HG03378 (cell line): ENCODE data around the gene SUPT3H.

ENCODE experiments used
- ATAC-seq: cut with Tn5 transposase; IDR thresholded peaks from one replicate; pipeline ENCODE4 v1.9.1; 2021; ENCODE audit warnings: mild to moderate bottlenecking, moderate library complexity; ENCODE audit not compliant: unreplicated experiment

Gene SUPT3H

DNA sequence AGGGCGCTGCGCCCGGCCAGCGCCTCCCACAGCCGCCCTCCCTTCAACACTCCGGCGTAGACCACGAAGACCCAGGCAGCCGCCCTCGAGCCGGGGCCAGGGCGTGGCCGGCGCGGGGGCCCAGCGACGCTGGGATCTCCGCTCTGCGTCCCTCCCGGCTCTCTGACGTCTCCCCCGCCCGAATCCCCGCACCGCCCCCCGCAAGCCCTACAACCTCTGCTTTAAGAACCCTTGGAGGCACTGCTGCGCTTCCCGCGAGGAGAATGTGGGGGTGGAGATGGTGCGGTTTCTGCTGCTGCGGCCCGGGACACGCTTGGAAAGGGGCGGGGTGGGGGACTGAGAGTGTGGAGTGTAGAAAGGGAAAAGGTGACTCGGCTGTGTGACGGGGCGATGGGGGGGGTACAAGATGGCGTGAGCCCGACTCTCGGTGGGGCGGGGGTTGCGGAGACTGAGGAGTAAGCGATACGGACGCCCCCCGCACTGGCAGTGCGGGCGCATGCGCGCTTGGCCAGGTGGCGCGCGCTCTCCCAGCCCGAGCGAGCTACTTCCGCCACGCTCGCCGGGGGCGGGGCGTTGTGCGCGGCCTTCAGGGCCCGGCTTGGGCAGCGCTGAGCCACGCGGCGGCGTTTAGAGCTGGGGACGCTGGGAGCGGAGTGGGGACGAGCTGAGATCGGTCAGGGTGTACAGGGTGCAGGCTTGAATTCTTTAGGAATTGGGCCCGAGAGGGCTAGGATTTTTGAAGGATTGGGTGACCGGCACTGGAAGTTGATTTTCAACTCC, at the start of gene SUPT3H:
SUPT3H (minus strand) TSS at position 381 of the 780 bp plus-strand sequence.
- peak; percentile 77 for ATAC-seq

DNA sequence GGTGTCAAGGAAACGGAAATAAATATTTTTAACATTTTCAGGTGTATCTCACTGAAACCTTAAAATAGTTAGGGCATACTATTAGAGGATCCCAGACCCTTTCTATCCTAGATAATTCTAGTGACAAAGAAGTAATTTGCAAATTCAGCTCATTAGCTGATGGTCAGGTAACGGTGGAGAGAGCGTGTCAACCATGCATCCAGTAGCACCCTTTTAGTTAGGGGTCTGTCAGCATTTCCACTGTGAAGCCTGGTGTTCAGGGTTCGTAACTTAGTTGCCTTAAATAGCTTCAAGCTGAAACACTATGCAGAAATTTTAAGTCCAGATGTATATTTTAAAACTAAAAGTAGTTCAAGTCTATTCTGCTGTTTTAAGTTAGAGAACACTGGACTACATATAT, 48.5 kb upstream of the SUPT3H start:
- ATAC-seq, result no peak

DNA sequence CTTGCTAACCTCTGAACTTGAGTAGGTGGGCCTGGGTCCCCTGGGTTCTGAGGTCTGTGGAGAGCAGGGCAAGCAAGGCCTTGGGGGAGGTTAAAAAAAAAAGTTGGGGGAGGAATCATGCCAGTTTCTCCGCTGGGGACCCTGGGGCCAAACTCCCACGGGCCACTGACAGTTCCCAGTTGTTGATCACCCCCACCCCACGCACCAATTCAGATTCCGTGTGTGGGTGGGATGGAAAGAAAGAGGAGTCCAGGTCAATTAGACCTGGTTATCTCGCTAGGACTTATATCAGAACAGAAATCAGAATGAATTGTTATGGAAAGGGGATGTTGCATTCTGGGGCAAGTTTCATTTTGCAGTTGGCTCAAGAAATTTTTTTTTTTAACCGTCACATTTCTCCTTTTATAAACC, 46.7 kb upstream of the SUPT3H start:
- ATAC-seq, result no peak

DNA sequence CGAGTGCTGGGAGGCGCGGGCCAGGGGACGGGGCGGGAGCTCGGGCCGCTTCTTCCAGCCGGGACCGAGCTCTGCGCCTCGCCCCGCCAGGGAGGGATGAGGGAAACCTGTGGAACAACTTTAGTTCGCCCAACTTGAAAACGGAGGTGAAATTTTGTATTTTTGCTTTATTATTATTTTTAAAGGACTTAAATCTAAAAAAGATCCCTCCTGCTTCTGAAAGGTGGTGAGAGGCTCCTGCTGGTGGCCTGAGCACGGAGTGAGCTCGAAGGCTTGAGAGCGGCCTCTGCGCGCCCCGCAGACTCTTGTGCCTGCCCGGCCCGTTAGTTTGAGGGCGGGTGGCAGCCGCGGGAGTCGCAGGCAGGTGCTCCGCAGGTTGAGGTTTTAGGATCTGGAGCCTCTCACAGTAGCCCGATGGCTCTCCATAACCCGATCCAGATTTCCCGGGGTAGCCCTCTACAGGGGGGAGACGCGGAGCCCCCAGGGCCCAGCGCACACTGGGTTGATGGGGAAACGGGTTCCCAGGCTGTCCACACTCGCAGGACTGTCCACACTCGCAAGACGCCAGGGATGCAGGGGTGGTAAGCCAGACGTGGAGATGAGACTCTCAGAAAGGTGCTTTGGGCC, 46.2 kb upstream of the SUPT3H start:
- no peak for ATAC-seq

DNA sequence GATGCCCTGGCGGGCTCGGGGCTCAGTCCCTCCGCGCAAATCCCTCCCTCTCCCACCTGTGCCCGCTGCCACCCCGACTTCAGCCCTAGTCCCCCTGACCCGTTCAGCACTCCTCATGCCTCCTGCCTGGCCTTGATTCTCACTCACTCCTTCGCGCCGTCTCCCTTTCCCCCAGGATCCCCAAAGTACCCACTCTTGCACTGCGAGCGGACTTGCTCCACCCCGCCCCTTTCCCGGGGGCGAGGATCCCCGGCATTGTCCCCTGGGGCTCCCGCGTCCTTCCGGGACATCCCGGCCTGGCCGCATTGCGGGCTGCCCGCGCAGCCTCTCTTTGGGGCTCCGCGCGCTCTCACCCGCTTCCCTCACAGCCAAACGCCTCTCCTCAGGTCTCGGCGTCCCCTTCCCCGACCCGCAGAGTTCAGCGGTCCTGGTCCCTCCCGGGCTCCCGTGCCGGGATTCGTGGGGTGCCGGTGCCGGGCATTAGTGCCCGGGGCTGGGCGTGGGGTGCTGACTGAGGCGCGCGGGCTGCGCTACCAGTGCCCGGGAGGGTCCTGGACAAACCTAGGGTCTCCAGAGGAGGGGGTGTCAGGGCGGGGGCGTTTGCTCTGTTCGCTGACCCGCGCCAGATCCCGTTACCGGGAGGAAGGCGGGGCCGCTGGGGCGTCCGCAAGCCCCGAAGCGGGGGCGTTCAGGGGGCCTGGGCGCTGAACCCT, 45.5 kb upstream of the SUPT3H start:
- ATAC-seq, result no peak

DNA sequence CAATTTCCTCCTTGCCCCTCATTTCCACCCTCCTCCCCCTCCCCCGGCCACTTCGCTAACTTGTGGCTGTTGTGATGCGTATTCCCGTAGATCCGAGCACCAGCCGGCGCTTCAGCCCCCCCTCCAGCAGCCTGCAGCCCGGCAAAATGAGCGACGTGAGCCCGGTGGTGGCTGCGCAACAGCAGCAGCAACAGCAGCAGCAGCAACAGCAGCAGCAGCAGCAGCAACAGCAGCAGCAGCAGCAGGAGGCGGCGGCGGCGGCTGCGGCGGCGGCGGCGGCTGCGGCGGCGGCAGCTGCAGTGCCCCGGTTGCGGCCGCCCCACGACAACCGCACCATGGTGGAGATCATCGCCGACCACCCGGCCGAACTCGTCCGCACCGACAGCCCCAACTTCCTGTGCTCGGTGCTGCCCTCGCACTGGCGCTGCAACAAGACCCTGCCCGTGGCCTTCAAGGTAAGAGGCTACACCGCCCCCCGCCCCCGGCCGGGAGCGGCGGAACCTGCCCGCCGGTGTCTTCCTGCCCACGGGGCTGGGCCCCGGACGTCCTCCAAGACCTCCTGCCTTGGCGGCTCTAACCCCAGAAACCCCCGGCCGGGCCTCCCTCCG, 44.9 kb upstream of the SUPT3H start:
- ATAC-seq, result no peak

DNA sequence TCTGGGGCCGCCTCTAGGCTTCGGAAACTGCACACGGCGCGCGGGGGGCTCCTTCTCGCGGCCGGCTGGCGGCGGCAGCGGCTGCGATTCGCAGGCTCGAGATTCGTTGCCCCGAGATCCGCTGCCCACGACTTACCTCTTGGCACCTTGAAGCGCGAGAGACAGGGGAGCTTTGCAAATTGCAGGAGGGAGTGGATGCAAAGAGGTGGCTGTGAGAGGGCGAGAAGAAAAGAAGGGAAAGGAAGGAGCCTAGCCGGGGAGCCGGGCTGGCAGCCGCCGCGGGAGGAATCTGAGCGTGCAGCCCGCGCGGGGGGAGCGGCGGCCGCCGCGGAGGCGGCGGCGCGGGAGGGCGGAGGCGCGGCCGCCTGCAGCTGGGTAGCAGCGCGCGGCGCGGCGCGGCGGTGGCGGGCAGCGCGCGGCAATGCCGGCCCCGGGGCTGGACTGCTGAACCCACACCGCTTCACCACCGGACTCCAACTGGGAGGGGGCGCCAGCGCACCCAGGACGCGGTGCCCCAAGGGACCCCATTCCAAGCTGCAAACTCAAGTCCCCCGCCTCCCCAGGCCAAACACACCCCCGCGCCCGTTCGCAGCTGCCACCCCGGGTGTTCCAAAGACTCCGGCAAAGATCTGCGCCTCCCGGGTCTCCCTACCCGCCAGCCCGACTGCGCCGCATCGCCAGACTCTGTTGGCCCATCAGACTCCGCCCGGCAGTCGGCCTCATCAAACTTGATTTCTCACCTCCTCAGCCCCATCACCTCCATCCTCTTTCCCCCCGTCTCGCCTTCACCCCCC, 44.2 kb upstream of the SUPT3H start:
- ATAC-seq, result no peak

DNA sequence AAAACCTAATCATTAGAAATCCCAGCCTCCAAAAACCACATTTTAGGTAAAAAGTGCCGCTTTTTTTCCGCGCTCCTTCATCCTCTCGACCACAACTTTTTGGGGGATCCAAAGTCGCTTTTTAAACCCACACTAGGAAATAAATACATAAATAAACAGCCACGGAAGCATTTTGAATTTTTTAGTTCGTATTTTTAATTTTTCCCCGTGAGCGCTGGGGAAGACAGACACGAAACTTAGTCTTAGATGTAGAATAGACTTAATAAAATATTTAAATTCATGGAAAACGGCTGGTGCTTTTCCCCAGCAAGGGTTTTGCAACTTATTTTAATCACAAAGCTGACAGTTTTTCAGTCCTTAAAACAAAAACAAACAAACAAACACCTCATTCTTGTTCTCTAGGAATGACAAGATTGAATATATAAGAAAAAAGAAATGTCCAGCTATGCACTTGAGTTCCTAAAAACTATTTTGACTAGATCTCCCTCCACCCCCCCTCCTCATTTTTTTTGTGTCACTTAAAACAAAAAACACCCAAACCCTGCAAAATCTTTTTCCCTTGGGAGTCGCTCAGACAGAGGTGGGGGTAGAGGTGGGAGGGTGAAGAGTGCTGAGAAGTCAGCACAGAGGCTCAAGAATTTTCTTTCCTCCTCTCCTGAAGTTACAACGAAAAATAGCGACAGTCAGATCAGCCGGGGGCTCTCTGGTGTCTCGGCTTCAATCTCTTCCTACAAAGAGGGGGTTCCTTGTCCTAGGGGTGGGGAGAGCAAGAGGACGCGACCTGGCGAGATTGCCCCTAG, 43.4 kb upstream of the SUPT3H start:
- ATAC-seq, result no peak

DNA sequence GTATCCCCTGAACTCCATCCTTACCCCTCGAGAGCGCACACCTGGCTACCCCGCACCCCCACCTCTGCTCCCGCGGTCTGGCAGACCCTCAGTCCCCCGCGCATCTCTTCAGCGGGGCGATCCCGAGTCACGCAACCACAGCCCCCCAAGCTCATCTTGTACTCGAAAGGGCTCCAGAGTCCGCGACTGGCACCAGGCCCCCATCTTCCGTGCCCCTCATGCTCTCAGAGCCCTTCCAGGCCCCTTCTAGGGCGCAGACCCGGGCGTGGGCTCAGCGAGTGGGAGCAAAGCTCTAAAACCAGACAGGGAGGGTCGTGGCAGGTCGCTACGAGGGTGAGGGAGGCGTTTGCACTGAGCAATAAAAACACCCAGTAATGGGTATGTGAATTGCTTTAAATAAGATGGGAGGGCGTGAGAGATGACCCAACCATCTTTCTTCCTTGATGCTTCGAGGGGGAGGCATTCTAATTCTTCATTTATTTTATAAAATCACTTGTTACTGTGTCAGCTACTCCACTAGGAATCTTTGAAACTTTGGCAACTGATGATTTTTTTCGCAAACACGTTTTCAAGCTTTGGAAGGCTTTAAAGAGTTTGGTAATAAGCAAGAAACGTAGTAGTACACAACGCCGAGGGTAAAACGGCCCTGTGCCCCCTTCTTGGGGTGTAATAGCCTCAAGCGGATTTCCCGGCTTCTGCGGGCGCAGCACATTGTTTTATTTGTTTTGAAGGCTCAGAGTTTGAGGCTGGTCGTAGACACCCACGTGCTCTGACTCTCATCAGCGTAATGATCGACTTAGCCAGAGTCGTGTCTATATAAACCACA, 42.6 kb upstream of the SUPT3H start:
- ATAC-seq, result no peak

DNA sequence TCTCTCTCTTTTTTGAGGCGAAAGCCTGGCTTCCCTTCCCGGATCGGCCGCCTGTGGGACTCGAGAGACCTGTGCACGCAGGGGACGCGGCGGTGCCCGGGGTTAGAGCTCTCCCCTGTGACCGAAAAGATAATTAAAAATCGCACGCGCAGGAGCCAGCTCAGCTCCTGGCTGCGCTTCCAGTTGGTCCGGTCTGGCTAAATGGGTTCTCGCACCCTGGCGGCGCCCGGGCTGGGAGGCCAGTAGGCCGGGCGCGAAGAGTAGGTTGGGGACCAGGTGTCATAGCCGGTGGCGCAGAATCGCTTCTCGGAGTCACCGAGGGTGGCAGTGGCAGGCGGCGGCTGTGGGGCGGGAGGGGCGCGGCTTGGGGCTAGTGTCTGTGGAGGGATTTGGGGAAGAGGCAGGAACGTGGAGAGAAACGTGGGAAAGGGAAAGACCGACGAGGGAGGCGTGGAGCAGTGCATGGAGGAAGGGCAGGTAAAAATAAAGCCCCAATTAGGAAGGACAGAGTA, 41.9 kb upstream of the SUPT3H start:
- ATAC-seq, result no peak

DNA sequence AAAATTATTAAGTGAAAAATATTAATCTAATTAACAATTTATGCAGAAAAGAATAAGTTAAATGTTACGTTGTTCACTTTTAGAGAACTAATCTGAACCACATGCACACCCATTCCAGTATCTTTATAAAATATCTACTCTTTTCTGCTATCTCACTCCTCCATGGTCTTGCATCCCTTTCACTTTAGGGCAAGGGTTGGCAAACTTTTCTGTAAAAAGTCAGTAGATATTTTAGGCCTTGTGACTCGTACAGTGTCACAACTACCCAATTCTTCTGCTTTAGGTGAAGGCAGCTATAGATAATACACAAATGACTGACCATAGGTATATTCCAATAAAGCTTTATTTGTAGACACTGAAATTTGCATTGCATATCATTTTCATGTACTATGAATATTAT, 39.7 kb upstream of the SUPT3H start:
- no peak for ATAC-seq

DNA sequence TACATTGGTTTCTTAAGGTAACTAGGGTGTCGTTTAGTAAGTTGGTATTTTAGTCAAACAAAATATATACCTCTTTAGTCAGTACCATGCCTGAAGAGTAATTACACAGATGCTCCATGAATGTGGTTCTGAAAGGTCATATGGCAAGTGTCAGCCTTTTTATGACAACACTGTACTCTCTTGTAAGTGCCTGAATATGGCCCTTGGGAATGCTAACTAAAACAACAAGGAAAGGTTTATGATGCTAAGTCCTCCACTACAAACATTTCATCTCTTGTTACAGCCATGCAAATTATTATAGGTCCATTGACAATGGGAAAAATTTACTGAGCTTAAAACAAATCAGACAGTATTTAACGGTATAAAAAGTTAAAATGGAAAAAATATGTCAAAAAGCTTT, 39.0 kb upstream of the SUPT3H start:
- no peak for ATAC-seq

DNA sequence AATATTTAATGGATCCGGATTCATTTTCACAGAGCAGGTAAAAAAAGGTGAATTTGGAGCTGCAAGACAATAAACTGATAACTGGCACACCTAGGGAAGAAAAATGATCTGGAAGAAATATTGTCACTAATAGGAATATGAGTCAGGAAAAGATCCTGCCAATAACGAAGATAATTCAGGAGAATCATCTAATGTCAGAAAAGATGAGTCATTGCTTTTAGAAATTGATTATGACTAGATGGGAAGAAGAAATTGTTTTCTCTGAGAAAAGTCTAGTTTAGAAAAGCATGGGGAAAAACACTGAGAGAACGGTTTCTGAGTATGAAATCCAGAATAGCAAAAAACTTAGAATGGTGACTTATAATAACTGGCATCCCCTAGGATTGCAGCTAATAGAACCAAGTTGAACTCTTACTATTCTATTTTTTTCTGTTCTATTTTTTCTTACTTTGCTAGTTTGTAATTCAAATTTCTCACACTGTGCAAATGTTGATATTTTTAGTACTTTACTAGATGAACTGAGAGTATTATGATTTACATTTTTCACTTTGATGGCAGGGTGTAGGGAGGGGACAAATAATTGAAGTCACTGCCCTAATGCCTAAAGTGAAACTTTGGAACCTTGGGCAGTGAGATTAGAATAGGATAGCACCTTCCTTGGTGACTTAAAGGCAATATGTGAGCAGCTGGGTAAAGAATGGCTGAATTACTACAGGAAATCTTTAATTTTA, 38.2 kb upstream of the SUPT3H start:
- no peak for ATAC-seq

DNA sequence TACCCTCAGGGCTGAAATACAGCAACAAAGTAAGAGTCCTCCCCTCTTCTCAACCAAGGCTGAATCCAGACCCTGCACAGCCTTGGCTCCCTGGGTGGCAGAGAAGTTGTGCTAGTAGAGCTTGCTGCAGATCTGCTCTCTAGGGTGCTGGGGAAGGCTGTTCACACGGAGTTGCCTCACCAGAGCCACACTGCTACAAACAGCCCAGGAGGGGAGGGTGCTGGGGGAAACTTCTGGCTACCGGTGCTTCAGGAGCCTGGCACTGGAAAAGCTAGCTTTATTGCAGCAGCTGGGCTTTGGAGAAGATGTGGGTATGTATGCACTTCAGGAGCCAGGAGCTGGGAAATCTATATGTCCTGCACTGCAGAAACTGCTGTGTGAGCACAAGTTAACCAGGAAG, 37.6 kb upstream of the SUPT3H start:
- ATAC-seq, result no peak

DNA sequence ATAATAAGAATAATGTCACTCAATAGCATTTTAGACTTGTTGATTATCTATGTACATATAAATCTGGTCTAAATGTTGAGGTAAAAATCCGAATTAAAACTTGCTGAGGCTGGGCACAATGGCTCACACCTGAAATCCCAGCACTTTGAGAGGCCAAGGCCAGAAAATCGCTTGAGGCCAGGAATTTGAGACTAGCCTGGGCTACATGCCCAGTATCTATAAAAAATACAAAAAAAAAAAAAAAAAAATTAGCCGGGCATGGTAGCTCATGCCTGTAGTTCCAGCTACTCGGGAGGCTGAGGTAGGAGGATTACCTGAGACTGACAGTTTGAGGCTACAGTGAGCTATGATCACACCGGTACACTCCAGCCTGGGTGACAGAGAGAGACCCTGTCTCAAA, 34.2 kb upstream of the SUPT3H start:
- ATAC-seq, result no peak

DNA sequence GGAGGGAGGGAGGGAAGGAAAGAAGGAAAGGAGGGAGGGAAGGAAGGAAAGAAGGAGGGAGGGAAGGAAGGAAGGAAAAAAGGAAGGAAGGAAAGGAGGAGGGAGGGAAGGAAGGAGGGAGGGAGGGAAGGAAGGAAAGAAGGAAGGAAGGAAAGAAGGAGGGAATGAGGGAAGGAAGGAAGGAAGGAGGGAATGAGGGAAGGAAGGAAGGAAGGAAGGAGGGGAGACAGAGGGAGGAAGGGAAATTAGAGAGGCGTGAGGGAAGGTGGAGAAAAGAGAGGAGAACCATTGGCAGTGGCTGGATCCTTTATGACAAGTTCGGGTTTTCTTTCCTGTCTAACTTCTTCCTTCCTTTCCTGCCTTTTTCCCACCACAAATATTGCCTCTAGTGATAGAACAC, 22.3 kb upstream of the SUPT3H start:
- no peak for ATAC-seq

DNA sequence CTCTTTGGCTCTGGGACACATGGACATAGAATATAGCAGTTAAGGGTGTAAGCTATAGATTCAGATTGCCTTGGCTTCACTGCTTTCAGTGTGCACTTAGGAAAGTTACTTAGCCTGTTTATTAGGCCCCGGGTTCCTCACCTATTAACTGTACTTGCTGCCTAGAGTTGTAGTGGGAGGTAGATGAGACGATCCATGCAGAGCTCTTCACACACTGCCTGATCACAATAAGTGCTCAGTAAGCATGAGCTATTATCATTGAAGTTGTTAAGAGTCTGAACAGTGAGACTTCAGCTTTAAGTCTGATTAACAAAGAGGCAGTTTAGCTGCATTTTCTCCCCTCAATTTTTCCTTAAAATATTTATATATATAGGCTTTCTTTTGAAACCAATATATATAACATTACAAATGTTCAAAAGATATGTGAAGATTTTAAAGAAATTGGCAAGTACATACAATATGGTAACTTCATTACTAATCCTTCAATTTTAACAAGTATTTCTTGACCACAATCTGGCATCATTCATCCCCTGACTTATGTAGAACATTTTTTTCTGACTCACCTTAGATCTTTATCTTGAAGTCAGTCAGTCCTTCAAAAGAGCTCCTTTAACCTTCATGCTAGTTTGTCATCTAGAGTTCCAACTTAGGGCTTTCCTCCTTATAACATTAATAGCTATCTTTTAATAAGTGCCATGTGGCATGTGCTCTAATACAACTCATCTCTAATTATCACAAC, 20.5 kb upstream of the SUPT3H start:
- no peak for ATAC-seq
